ENCODE data around the gene NPAS1.
A peak's percentile ranks its signal among the peaks of the same experiment; 100 is the strongest.
"Not testable (repeated sequence)": the region's sequence is repeated elsewhere in the genome, so short reads cannot be mapped to it uniquely, and the experiment has no call there.

NPAS1 gene

DNA sequence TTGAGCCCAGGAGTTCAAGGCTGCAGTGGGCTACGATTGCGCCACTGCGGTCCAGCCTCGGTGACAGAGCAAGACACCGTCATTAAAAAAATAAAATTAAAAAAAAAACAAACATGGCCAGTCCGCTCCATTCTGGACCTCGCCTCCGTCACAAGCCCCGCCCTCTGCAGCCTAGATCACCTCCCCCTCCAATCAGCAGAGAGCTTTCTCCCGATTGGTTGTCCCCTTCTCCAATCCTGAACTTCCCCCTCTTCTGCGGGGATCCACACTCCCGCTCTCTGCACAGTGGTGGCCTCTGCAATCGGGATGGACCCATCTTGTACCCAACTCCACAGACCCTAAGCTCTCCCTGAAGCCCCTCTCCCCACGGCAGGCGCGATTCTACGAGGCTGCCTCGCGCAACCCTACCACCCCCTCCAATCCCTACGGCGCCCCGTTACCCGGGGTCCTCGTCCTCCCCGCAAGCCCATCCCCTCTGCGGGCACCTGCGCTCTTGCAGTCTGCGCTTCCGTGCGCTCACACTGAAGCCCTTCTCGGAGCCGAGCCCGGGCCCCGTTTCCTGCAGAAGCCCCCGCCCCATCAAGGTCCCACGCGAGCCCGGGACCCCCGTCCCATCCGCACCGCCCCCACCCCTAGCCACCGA lies 28.2 kb downstream of the NPAS1 start:
- no peaks in the 10 kb centered on the region for H3K9me3 ChIP-seq (ENCODE audit: control insufficient read depth, low read length)
- peak overlapping the region; percentile 91 for H4K8ac ChIP-seq (ENCODE audit: low read length)
- no peak overlapping the region for H2BK15ac ChIP-seq (ENCODE audit: low read depth, poor library complexity, severe bottlenecking)
- peak overlapping the region; percentile 88 for H3K4me2 ChIP-seq (ENCODE audit: low read length, poor library complexity, severe bottlenecking)
- H3K79me1 ChIP-seq (replicated peaks; ENCODE audit: low read length, poor library complexity, severe bottlenecking): peaks cover 28% of the 10 kb centered on the region
- no peaks in the 10 kb centered on the region for H3K27me3 ChIP-seq (ENCODE audit: control insufficient read depth in 1 of 2, insufficient read depth in 1 of 2, low read length in 2 of 2)
- 3% methylated on average over 42 of the region's 42 CpGs for WGBS
- peak overlapping the region in 1 of 2 experiments; percentile 21 for H3K18ac ChIP-seq (ENCODE audit: low read depth in 1 of 2, low read length in 2 of 2)
- peak overlapping the region in 1 of 2 experiments; percentile 89 for H3K23ac ChIP-seq (ENCODE audit: low read length in 2 of 2)
- H2BK12ac ChIP-seq (ENCODE audit: low read length in 2 of 2): peak overlapping the region in 1 of 2 experiments; percentile 63
- no peak overlapping the region for H2AK5ac ChIP-seq (ENCODE audit: low read length, severe bottlenecking)
- peaks cover 9% of the 10 kb centered on the region for H3K4me1 ChIP-seq (ENCODE audit: control insufficient read depth, insufficient read depth, low read depth, low read length)
- H3K36me3 ChIP-seq (ENCODE audit: control insufficient read depth in 1 of 2, insufficient read depth in 2 of 2, low read depth in 1 of 2, low read length in 2 of 2): peaks cover 0 to 19% of the 10 kb centered on the region in 2 experiments
- DNase-seq: peak; percentile 95
- H3K14ac ChIP-seq (ENCODE audit: low read length in 2 of 2): no peak overlapping the region
- H3K4ac ChIP-seq (ENCODE audit: low read depth in 1 of 2, low read length in 2 of 2): no peak overlapping the region
- H3K9ac ChIP-seq (ENCODE audit: low read length): peak overlapping the region; percentile 60
- H2AFZ ChIP-seq (ENCODE audit: low read depth, low read length): peak overlapping the region; percentile 97
- H3K4me3 ChIP-seq (ENCODE audit: insufficient read depth in 1 of 2, low read depth in 1 of 2, low read length in 2 of 2): peak overlapping the region; percentile 88 to 93
- H2BK5ac ChIP-seq (ENCODE audit: low read depth, low read length, poor library complexity, severe bottlenecking): no peak overlapping the region
- no peak overlapping the region for H4K91ac ChIP-seq (ENCODE audit: low read length)
- H2BK120ac ChIP-seq (ENCODE audit: low read depth, low read length): no peak overlapping the region
- H3K27ac ChIP-seq (ENCODE audit: low read length, poor library complexity, severe bottlenecking): no peak overlapping the region

DNA sequence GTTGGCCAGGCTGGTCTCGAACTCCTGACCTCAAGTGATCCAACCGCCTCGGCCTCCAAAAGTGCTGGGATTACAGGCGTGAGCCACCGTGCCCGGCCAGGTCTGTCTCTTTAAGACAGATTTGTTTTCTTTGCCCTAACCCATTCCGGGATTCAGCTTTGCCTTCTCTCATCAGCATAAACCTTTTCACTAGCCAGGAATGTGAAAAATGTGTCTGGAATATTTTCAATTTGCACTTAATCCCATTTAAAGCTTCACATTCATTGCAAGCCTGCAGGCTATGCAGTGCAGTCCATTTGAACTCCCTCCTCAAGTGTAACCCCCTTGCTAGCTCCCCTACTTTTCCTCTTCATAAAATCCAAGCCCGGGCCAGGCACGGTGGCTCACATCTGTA lies 29.7 kb downstream of the NPAS1 start:
- no peak overlapping the region for H2BK5ac ChIP-seq (ENCODE audit: low read depth, low read length, poor library complexity, severe bottlenecking)
- H2BK15ac ChIP-seq (ENCODE audit: low read depth, poor library complexity, severe bottlenecking): no peak overlapping the region
- H3K79me1 ChIP-seq (replicated peaks; ENCODE audit: low read length, poor library complexity, severe bottlenecking): peaks cover 28% of the 10 kb centered on the region
- peak overlapping the region; percentile 22 for H3K4me2 ChIP-seq (ENCODE audit: low read length, poor library complexity, severe bottlenecking)
- no peaks in the 10 kb centered on the region for H3K9me3 ChIP-seq (ENCODE audit: control insufficient read depth, low read length)
- H3K14ac ChIP-seq (ENCODE audit: low read length in 2 of 2): no peak overlapping the region
- no peak overlapping the region for H4K8ac ChIP-seq (ENCODE audit: low read length)
- no peak overlapping the region for H3K4me3 ChIP-seq (ENCODE audit: insufficient read depth in 1 of 2, low read depth in 1 of 2, low read length in 2 of 2)
- no peak overlapping the region for H3K18ac ChIP-seq (ENCODE audit: low read depth in 1 of 2, low read length in 2 of 2)
- H3K4ac ChIP-seq (ENCODE audit: low read depth in 1 of 2, low read length in 2 of 2): no peak overlapping the region
- H2AK5ac ChIP-seq (ENCODE audit: low read length, severe bottlenecking): no peak overlapping the region
- no peak overlapping the region for H2BK120ac ChIP-seq (ENCODE audit: low read depth, low read length)
- H3K9ac ChIP-seq (ENCODE audit: low read length): no peak overlapping the region
- peak overlapping the region; percentile 39 for H2AFZ ChIP-seq (ENCODE audit: low read depth, low read length)
- H4K91ac ChIP-seq (ENCODE audit: low read length): no peak overlapping the region
- peaks cover 0 to 19% of the 10 kb centered on the region in 2 experiments for H3K36me3 ChIP-seq (ENCODE audit: control insufficient read depth in 1 of 2, insufficient read depth in 2 of 2, low read depth in 1 of 2, low read length in 2 of 2)
- DNase-seq: no peak
- H3K27me3 ChIP-seq (ENCODE audit: control insufficient read depth in 1 of 2, insufficient read depth in 1 of 2, low read length in 2 of 2): no peaks in the 10 kb centered on the region
- H3K27ac ChIP-seq (ENCODE audit: low read length, poor library complexity, severe bottlenecking): peak overlapping the region; percentile 53
- H3K23ac ChIP-seq (ENCODE audit: low read length in 2 of 2): no peak overlapping the region
- peaks cover 9% of the 10 kb centered on the region for H3K4me1 ChIP-seq (ENCODE audit: control insufficient read depth, insufficient read depth, low read depth, low read length)
- 53% methylated on average over 8 of the region's 9 CpGs for WGBS
- H2BK12ac ChIP-seq (ENCODE audit: low read length in 2 of 2): no peak overlapping the region

DNA sequence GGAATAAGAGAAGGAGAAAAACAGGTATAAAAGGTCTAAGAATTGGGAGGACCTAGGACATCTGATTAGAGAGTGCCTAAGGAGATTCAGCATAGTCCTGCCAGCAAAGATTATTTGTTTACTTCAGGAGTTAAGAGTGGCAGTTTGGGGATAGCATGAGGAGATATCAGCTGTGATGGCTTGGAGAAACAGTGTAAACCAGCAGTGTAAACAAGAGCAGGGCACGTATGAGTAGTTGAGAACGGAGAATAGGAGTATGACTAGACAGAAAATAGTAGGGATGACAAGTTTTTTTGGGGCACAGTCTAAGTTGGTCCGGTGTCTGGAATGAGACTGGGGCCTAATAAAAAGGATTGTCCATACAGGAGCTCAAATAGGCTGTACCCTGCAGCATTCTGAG lies 30.9 kb downstream of the NPAS1 start:
- H2AK5ac ChIP-seq (ENCODE audit: low read length, severe bottlenecking); DNase-seq; H3K9ac ChIP-seq (ENCODE audit: low read length); H3K4me2 ChIP-seq (ENCODE audit: low read length, poor library complexity, severe bottlenecking); H3K4me3 ChIP-seq (ENCODE audit: insufficient read depth in 1 of 2, low read depth in 1 of 2, low read length in 2 of 2); H3K4me1 ChIP-seq (ENCODE audit: control insufficient read depth, insufficient read depth, low read depth, low read length); H3K27me3 ChIP-seq (ENCODE audit: control insufficient read depth in 1 of 2, insufficient read depth in 1 of 2, low read length in 2 of 2); H3K9me3 ChIP-seq (ENCODE audit: control insufficient read depth, low read length); H2BK15ac ChIP-seq (ENCODE audit: low read depth, poor library complexity, severe bottlenecking); H4K8ac ChIP-seq (ENCODE audit: low read length); H2BK120ac ChIP-seq (ENCODE audit: low read depth, low read length); H3K27ac ChIP-seq (ENCODE audit: low read length, poor library complexity, severe bottlenecking); H2AFZ ChIP-seq (ENCODE audit: low read depth, low read length); H4K91ac ChIP-seq (ENCODE audit: low read length); H3K23ac ChIP-seq (ENCODE audit: low read length in 2 of 2); H3K4ac ChIP-seq (ENCODE audit: low read depth in 1 of 2, low read length in 2 of 2); H3K14ac ChIP-seq (ENCODE audit: low read length in 2 of 2); H2BK5ac ChIP-seq (ENCODE audit: low read depth, low read length, poor library complexity, severe bottlenecking); H2BK12ac ChIP-seq (ENCODE audit: low read length in 2 of 2); H3K18ac ChIP-seq (ENCODE audit: low read depth in 1 of 2, low read length in 2 of 2): not testable (repeated sequence)
- 67% methylated on average over 1 of the region's 3 CpGs for WGBS
- peaks cover 23% of the 10 kb centered on the region for H3K79me1 ChIP-seq (replicated peaks; ENCODE audit: low read length, poor library complexity, severe bottlenecking)
- peaks cover 0 to 12% of the 10 kb centered on the region in 2 experiments for H3K36me3 ChIP-seq (ENCODE audit: control insufficient read depth in 1 of 2, insufficient read depth in 2 of 2, low read depth in 1 of 2, low read length in 2 of 2)

DNA sequence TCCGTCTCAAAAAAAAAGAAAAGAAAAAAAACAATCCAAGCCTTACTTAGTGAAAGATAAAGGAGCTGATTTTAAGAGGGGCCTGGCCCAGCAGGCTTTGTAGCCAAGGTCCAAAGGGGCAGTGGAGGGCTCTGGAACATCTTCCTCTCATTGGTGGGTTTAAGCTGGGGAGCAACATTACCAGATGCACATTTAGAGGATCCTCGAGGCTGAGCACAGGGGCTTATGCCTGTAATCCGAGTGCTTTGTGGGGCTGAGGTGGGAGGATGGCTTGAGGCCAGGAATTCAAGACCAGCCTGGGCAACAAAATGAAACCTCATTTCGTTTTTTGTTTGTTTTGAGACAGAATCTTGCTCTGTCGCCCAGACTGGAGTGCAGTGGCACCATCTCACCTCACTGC lies 36.8 kb downstream of the NPAS1 start:
- no peak for DNase-seq
- Histone ChIP-seq H3K9ac (ENCODE audit: low read length) (no peak overlapping the region), H2BK15ac (ENCODE audit: low read depth, poor library complexity, severe bottlenecking) (no peak overlapping the region), H3K18ac (ENCODE audit: low read depth in 1 of 2, low read length in 2 of 2) (peak overlapping the region in 1 of 2 experiments; percentile 24), H3K9me3 (ENCODE audit: control insufficient read depth, low read length) (no peaks in the 10 kb centered on the region), H3K79me1 (replicated peaks; ENCODE audit: low read length, poor library complexity, severe bottlenecking) (no peaks in the 10 kb centered on the region), H2AFZ (ENCODE audit: low read depth, low read length) (no peak overlapping the region), H2AK5ac (ENCODE audit: low read length, severe bottlenecking) (no peak overlapping the region), H2BK5ac (ENCODE audit: low read depth, low read length, poor library complexity, severe bottlenecking) (no peak overlapping the region), H2BK120ac (ENCODE audit: low read depth, low read length) (no peak overlapping the region), H3K4me1 (ENCODE audit: control insufficient read depth, insufficient read depth, low read depth, low read length) (peaks cover 6% of the 10 kb centered on the region), H4K8ac (ENCODE audit: low read length) (no peak overlapping the region), H3K14ac (ENCODE audit: low read length in 2 of 2) (no peak overlapping the region), H3K27ac (ENCODE audit: low read length, poor library complexity, severe bottlenecking) (no peak overlapping the region), H3K23ac (ENCODE audit: low read length in 2 of 2) (no peak overlapping the region), H3K27me3 (ENCODE audit: control insufficient read depth in 1 of 2, insufficient read depth in 1 of 2, low read length in 2 of 2) (no peaks in the 10 kb centered on the region), H3K4ac (ENCODE audit: low read depth in 1 of 2, low read length in 2 of 2) (no peak overlapping the region), H3K36me3 (ENCODE audit: control insufficient read depth in 1 of 2, insufficient read depth in 2 of 2, low read depth in 1 of 2, low read length in 2 of 2) (no peaks in the 10 kb centered on the region), H3K4me3 (ENCODE audit: insufficient read depth in 1 of 2, low read depth in 1 of 2, low read length in 2 of 2) (no peak overlapping the region), H4K91ac (ENCODE audit: low read length) (no peak overlapping the region), H3K4me2 (ENCODE audit: low read length, poor library complexity, severe bottlenecking) (no peak overlapping the region), H2BK12ac (ENCODE audit: low read length in 2 of 2) (peak overlapping the region in 1 of 2 experiments; percentile 42)
- WGBS: 81% methylated on average over 4 of the region's 5 CpGs

Measured in mesenchymal stem cell (in vitro differentiated cells and primary cell).